ENCODE results near the gene OPN1MW3.

DNA sequence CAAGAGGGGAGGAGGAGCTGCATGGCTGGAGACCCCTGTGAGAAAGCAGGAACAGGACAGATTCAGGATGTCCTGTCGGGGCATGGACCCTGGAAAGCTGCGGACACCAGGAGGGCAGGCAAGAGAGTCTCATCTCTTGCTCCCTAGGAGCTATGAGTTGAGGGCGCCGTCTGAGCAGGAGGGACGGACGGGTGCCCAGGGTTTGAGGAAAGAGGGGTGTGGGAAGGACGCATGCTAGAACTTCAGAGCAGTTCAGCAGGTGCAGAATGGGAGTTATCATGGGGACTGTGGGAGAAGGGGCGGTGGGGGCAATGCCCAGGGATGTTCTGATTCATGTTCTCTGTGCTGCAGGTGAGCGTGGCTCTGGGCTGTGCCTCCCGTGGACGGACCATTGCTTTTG, 63.0 kb downstream of the OPN1MW3 start:
- TF ChIP-seq, protein P1, sequence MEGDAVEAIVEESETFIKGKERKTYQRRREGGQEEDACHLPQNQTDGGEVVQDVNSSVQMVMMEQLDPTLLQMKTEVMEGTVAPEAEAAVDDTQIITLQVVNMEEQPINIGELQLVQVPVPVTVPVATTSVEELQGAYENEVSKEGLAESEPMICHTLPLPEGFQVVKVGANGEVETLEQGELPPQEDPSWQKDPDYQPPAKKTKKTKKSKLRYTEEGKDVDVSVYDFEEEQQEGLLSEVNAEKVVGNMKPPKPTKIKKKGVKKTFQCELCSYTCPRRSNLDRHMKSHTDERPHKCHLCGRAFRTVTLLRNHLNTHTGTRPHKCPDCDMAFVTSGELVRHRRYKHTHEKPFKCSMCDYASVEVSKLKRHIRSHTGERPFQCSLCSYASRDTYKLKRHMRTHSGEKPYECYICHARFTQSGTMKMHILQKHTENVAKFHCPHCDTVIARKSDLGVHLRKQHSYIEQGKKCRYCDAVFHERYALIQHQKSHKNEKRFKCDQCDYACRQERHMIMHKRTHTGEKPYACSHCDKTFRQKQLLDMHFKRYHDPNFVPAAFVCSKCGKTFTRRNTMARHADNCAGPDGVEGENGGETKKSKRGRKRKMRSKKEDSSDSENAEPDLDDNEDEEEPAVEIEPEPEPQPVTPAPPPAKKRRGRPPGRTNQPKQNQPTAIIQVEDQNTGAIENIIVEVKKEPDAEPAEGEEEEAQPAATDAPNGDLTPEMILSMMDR (IDR thresholded peaks at IDR 0.05; ENCODE audit: borderline replicate concordance, extremely low read depth, low read length, poor library complexity, severe bottlenecking) = no peak
- TF ChIP-seq EZH2 (IDR thresholded peaks at IDR 0.05; ENCODE audit: borderline replicate concordance, low read depth, low read length, severe bottlenecking) = no peak

Measured in DND-41 (cell line).